ENCODE results near the gene MAST1.

GRCh38 chr19:12800923-12801465 is 37.3 kb upstream of the MAST1 start:
- no peak for TF ChIP-seq CTCF (IDR thresholded peaks at IDR 0.05)
- TF ChIP-seq POLR2A (IDR thresholded peaks at IDR 0.05): no peak
- no peak for TF ChIP-seq POLR2AphosphoS5 (IDR thresholded peaks at IDR 0.05)
